GM21529 (cell line): ENCODE results near the gene NFKBIE.

Experiments used
- ATAC-seq: cut with Tn5 transposase; IDR thresholded peaks from one replicate; pipeline ENCODE4 v1.9.1; 2021; ENCODE audit not compliant: unreplicated experiment

NFKBIE gene

GRCh38 chr6:44275271-44275748 lies 10.0 kb upstream of the NFKBIE start:
- no peak for ATAC-seq

- ATAC-seq = no peak
These were observed 8.3 kb upstream of the NFKBIE start for GRCh38 chr6:44273617-44274016.

GRCh38 chr6:44272999-44273566 lies 7.7 kb upstream of the NFKBIE start:
- ATAC-seq = no peak

- ATAC-seq = no peak
These were observed 7.2 kb upstream of the NFKBIE start for GRCh38 chr6:44272529-44272928.

- no peak for ATAC-seq
These were observed 6.6 kb upstream of the NFKBIE start for GRCh38 chr6:44271914-44272313.

- no peak for ATAC-seq
These were observed 6.0 kb upstream of the NFKBIE start for GRCh38 chr6:44271406-44271723.

- ATAC-seq = no peak
These were observed 5.4 kb upstream of the NFKBIE start for GRCh38 chr6:44270526-44271405.

- no peak for ATAC-seq
These were observed 4.7 kb upstream of the NFKBIE start, which contains the start of gene TMEM151B for GRCh38 chr6:44269921-44270525. TMEM151B (plus strand) TSS chr6:44270450; CDS start chr6:44270743, 293 bp downstream.

- no peak for ATAC-seq
These were observed 4.0 kb upstream of the NFKBIE start for GRCh38 chr6:44269178-44269920.

GRCh38 chr6:44268095-44268628 lies 2.8 kb upstream of the NFKBIE start:
- ATAC-seq = no peak

GRCh38 chr6:44267252-44267651 lies 1.9 kb upstream of the NFKBIE start:
- ATAC-seq = no peak

- peak; percentile 42 for ATAC-seq
These were observed 996 bp upstream of the NFKBIE start for GRCh38 chr6:44266347-44266746.

- ATAC-seq = no peak
These were observed 427 bp upstream of the NFKBIE start for GRCh38 chr6:44265722-44266233.

- peak; percentile 30 for ATAC-seq
These were observed 971 bp downstream of the NFKBIE start for GRCh38 chr6:44264154-44265006.

- no peak for ATAC-seq
These were observed 1.8 kb downstream of the NFKBIE start for GRCh38 chr6:44263354-44264100.

- ATAC-seq = no peak
These were observed 2.6 kb downstream of the NFKBIE start for GRCh38 chr6:44262467-44263353.

GRCh38 chr6:44261581-44261980 lies 3.8 kb downstream of the NFKBIE start:
- ATAC-seq = no peak
